Measurements from ENCODE around the gene AKT1S1.

The AKT1S1 gene

GRCh38 chr19:49906879-49907564 is 29.9 kb upstream of the AKT1S1 start:
- TF ChIP-seq FOXP2 (optimal IDR thresholded peaks at IDR 0.05; ENCODE audit: borderline replicate concordance, extremely low read depth, extremely low read length, insufficient read depth) (no peak), POLR2AphosphoS5 (IDR thresholded peaks at IDR 0.05; ENCODE audit: low read depth, low read length) (no peak), SIN3A (IDR thresholded peaks at IDR 0.05; ENCODE audit: borderline replicate concordance, insufficient read depth, low read length) (no peak), REST (IDR thresholded peaks at IDR 0.05; ENCODE audit: insufficient read depth in 1 of 2, low read depth in 2 of 2, low read length in 2 of 2) (no peak), TAF1 (IDR thresholded peaks at IDR 0.05; ENCODE audit: borderline replicate concordance, insufficient read depth, low read length) (no peak)

GRCh38 chr19:49904136-49904535 is 27.0 kb upstream of the AKT1S1 start:
- TF ChIP-seq POLR2AphosphoS5 (IDR thresholded peaks at IDR 0.05; ENCODE audit: low read depth, low read length) (no peak), TAF1 (IDR thresholded peaks at IDR 0.05; ENCODE audit: borderline replicate concordance, insufficient read depth, low read length) (no peak), SIN3A (IDR thresholded peaks at IDR 0.05; ENCODE audit: borderline replicate concordance, insufficient read depth, low read length) (no peak), REST (IDR thresholded peaks at IDR 0.05; ENCODE audit: insufficient read depth in 1 of 2, low read depth in 2 of 2, low read length in 2 of 2) (no peak), FOXP2 (optimal IDR thresholded peaks at IDR 0.05; ENCODE audit: borderline replicate concordance, extremely low read depth, extremely low read length, insufficient read depth) (no peak)

- TF ChIP-seq SIN3A (IDR thresholded peaks at IDR 0.05; ENCODE audit: borderline replicate concordance, insufficient read depth, low read length) (no peak), FOXP2 (optimal IDR thresholded peaks at IDR 0.05; ENCODE audit: borderline replicate concordance, extremely low read depth, extremely low read length, insufficient read depth) (no peak), TAF1 (IDR thresholded peaks at IDR 0.05; ENCODE audit: borderline replicate concordance, insufficient read depth, low read length) (no peak), POLR2AphosphoS5 (IDR thresholded peaks at IDR 0.05; ENCODE audit: low read depth, low read length) (no peak), REST (IDR thresholded peaks at IDR 0.05; ENCODE audit: insufficient read depth in 1 of 2, low read depth in 2 of 2, low read length in 2 of 2) (no peak)
Observed at GRCh38 chr19:49896863-49897621, 19.9 kb upstream of the AKT1S1 start, which contains the start of gene IL4I1. IL4I1 (minus strand) TSS chr19:49896887; CDS start chr19:49896160, 727 bp downstream.

GRCh38 chr19:49895566-49896297 is 18.6 kb upstream of the AKT1S1 start:
- TF ChIP-seq TAF1 (IDR thresholded peaks at IDR 0.05; ENCODE audit: borderline replicate concordance, insufficient read depth, low read length) = no peak
- TF ChIP-seq POLR2AphosphoS5 (IDR thresholded peaks at IDR 0.05; ENCODE audit: low read depth, low read length) = no peak
- TF ChIP-seq SIN3A (IDR thresholded peaks at IDR 0.05; ENCODE audit: borderline replicate concordance, insufficient read depth, low read length) = no peak
- TF ChIP-seq REST (IDR thresholded peaks at IDR 0.05; ENCODE audit: insufficient read depth in 1 of 2, low read depth in 2 of 2, low read length in 2 of 2) = no peak
- TF ChIP-seq FOXP2 (optimal IDR thresholded peaks at IDR 0.05; ENCODE audit: borderline replicate concordance, extremely low read depth, extremely low read length, insufficient read depth) = no peak

Data from PFSK-1 (cell line).